Endothelial cell of umbilical vein (primary cell): ENCODE measurements around the gene SLC27A6.

Experiments
- EZH2 ChIP-seq: IDR thresholded peaks from 2 replicates; pipeline ENCODE4 v1.6.1; 2012; ENCODE audit warnings: borderline replicate concordance, low read depth, mild to moderate bottlenecking, moderate library complexity, low read length, inconsistent platforms; ENCODE audit not compliant: severe bottlenecking
- GATA2 ChIP-seq: IDR thresholded peaks from 2 replicates; pipeline ENCODE4 v1.7.0; 2011; ENCODE audit warnings: low read depth, mild to moderate bottlenecking, moderate library complexity, mixed read lengths, low read length; ENCODE audit not compliant: insufficient read length, insufficient read depth
- JUN ChIP-seq: IDR thresholded peaks from 2 replicates; pipeline ENCODE4 v1.6.1; 2011; ENCODE audit warnings: borderline replicate concordance, low read depth; ENCODE audit not compliant: insufficient read length, insufficient read depth
- POLR2A ChIP-seq: IDR thresholded peaks from 2 replicates; pipeline ENCODE4 v1.6.1; 2012; ENCODE audit warnings: low read depth, mild to moderate bottlenecking, control low read depth, low read length
- POLR2AphosphoS5 ChIP-seq: IDR thresholded peaks from 2 replicates; pipeline ENCODE4 v1.6.1; 2012; ENCODE audit warnings: low read depth, mild to moderate bottlenecking, control low read depth, low read length, moderate library complexity; ENCODE audit not compliant: insufficient read depth
- TF ChIP-seq, protein P1 (sequence below), 2 donors: IDR thresholded peaks; 1 replicate in 1 of 2; 2 replicates in 1 of 2; pipeline ENCODE4 v1.5.1; 2011; ENCODE audit warnings: low read length in 2 of 2, mild to moderate bottlenecking in 2 of 2, moderate library complexity in 2 of 2, control low read depth in 1 of 2, inconsistent platforms in 1 of 2, low read depth in 1 of 2; ENCODE audit not compliant: insufficient read depth in 1 of 2; ENCODE audit errors: extremely low read depth in 1 of 2
- TF ChIP-seq, protein P2 (sequence below): IDR thresholded peaks from 2 replicates; pipeline ENCODE4 v1.6.1; 2011; ENCODE audit not compliant: insufficient read depth, insufficient read length

GRCh38 chr5:129049126-129049799, 84.0 kb downstream of the SLC27A6 start:
- TF ChIP-seq, protein P1, sequence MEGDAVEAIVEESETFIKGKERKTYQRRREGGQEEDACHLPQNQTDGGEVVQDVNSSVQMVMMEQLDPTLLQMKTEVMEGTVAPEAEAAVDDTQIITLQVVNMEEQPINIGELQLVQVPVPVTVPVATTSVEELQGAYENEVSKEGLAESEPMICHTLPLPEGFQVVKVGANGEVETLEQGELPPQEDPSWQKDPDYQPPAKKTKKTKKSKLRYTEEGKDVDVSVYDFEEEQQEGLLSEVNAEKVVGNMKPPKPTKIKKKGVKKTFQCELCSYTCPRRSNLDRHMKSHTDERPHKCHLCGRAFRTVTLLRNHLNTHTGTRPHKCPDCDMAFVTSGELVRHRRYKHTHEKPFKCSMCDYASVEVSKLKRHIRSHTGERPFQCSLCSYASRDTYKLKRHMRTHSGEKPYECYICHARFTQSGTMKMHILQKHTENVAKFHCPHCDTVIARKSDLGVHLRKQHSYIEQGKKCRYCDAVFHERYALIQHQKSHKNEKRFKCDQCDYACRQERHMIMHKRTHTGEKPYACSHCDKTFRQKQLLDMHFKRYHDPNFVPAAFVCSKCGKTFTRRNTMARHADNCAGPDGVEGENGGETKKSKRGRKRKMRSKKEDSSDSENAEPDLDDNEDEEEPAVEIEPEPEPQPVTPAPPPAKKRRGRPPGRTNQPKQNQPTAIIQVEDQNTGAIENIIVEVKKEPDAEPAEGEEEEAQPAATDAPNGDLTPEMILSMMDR (IDR thresholded peaks at IDR 0.05; ENCODE audit: extremely low read depth in 1 of 2, insufficient read depth in 1 of 2, low read depth in 1 of 2, low read length in 2 of 2), result no peak
- TF ChIP-seq EZH2, result no peak
- no peak for TF ChIP-seq POLR2AphosphoS5
- no peak for TF ChIP-seq POLR2A
- TF ChIP-seq, protein P2, sequence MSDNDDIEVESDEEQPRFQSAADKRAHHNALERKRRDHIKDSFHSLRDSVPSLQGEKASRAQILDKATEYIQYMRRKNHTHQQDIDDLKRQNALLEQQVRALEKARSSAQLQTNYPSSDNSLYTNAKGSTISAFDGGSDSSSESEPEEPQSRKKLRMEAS, result no peak
- TF ChIP-seq GATA2, result no peak
- TF ChIP-seq JUN, result no peak
